T-helper 22 cell (primary cell): ENCODE results near the gene STX11.
"Not testable (repeated sequence)": the region's sequence is repeated elsewhere in the genome, so short reads cannot be mapped to it uniquely, and the experiment has no call there.

Experiments used
- DNase-seq: peaks from one replicate; pipeline ENCODE4 v3.0.0-alpha.2; 2020; ENCODE audit warnings: low read depth

STX11 gene

GRCh38 chr6:144149894-144150709 is at the start of gene STX11:
TSS of gene STX11 (plus strand) at chr6:144150517. CDS start at chr6:144186628, 36,111 bp downstream.
- DNase-seq = peak; percentile 61

GRCh38 chr6:144103026-144103563 is 47.2 kb upstream of the STX11 start:
- no peak for DNase-seq

- no peak for DNase-seq
Observed at GRCh38 chr6:144104488-144104887, 45.8 kb upstream of the STX11 start.

DNA sequence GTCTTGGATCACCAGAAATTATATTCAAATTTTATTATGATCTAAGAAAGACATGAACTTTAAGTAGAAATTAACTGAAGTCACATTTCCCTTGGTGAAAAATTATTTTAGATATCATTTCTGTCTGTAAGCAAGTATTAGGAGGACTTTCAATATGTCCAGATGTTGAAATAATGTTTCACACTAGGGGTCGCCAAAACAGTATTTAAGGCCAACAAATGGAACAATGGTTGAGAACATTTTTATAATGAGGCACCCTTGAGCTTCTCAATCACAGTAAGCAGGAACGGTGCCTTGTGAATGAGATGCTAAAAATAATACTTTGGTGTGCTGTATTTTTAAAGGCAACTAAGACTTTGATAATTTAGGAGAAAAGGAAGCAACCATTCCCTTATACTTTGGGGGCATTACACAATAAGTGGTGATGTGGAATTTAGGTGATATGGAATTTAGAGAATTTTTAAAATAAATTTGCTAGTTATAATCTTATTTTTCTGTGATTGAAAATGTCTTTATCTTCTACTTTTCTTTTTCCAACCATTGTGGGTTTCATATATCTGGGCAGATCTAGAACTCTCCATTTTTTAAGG is 45.3 kb upstream of the STX11 start:
- no peak for DNase-seq

GRCh38 chr6:144106206-144106605 is 44.1 kb upstream of the STX11 start:
- no peak for DNase-seq

- DNase-seq = no peak
Observed at GRCh38 chr6:144110210-144110609, 40.1 kb upstream of the STX11 start.

GRCh38 chr6:144113366-144113765 is 37.0 kb upstream of the STX11 start:
- no peak for DNase-seq

DNA sequence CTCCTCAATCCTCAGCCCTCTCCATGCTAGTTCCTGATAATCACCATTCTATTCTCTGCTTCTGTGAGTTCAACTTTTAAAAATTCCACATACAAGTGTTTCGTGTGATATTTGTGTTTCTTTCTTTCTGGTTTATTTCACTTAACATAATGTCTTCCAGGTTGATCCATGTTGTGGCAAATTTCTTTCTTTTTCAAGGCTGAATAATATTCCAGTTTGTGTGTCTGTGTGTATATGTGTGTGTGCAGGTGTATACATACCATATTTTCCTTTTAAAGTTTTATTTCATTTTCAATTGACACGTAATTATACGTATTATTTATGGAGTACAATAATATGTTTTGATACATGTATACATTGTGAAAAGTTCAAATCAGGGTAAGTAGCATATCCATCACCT is 35.1 kb upstream of the STX11 start:
- DNase-seq = no peak

DNA sequence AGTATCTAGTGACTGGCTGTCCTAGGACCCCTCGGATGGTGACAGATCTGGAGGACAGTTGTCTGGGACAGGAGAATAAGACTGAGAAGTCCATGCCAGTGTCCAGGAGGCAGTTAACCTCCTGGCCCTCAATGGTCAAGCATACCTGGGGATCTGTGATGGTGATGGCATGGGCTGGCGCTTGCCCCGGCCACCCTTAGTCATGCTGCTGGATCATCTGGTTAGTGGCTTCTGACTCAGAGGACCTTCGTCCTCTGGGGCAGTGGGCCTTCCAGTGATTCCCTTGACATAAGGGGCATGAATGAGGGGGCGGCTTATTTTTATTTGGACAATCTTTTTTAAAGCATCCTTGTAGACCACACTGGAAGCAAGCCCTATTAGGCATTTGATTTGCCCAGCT is 30.9 kb upstream of the STX11 start:
- no peak for DNase-seq

- DNase-seq = no peak
Observed at GRCh38 chr6:144122861-144123260, 27.5 kb upstream of the STX11 start.

DNA sequence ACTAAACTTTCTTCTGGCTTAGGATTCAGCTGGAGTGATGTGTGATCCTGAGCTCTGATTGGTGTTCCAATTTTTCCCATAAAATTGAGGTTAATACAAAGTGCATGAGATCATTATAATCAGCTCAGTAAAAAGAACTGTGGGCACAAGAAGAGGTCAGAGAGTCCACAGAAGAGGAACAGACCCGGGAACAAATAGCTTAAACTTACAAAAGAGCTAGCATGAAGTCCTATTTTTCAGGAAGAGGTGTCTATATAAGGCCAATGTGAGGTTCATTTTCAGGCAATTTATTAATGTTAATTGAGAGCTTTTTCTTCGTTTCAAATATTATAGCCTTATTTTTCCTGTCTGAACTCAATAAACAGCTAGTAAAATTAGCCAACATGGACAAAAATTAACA is 26.9 kb upstream of the STX11 start:
- DNase-seq = no peak

- no peak for DNase-seq
Observed at GRCh38 chr6:144123836-144124235, 26.5 kb upstream of the STX11 start.

- DNase-seq = no peak
Observed at GRCh38 chr6:144127097-144127496, 23.2 kb upstream of the STX11 start.

DNA sequence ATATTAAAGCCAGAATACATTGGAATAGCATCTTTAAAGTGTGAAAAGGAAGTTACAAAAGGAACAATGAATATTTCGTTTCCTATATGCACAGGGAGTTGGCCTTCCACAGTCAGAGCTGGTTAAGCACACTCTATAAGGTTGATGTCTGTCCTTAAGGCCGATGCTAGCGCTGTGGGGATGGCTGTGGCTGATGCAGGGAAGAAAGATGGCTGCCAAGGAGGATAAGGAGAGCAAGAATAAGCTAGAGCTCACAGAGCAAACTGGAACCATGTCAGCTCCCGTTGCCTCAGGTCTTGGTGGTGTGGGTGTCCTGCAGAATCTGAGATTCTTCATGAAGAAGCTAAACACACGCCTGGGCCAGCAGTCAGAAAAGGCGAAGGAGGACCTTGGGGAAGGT is 20.8 kb upstream of the STX11 start:
- no peak for DNase-seq

GRCh38 chr6:144131248-144131709 is 19.0 kb upstream of the STX11 start:
- no peak for DNase-seq

- not testable (repeated sequence) for DNase-seq
Observed at GRCh38 chr6:144132167-144132690, 18.1 kb upstream of the STX11 start.

- no peak for DNase-seq
Observed at GRCh38 chr6:144133225-144133821, 17.0 kb upstream of the STX11 start.

DNA sequence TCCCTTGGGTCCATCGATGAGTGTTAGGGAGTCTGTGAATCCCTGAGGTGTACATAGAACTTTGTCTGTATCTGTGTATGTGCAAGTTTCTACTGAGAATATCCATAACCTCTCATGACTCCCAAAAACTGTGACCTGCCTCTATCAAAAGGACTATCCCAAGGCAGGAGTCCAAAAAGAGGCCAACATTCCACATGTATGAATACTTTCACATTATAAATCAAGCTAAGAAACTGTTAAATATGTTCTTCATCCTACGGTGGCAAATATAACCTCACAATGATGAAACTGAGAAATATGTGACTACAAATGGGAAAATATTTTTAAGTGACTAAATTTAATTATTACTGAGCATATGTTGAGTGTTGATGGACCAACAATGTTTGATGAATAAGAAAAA is 16.1 kb upstream of the STX11 start:
- DNase-seq = no peak

GRCh38 chr6:144134737-144135136 is 15.6 kb upstream of the STX11 start:
- no peak for DNase-seq

DNA sequence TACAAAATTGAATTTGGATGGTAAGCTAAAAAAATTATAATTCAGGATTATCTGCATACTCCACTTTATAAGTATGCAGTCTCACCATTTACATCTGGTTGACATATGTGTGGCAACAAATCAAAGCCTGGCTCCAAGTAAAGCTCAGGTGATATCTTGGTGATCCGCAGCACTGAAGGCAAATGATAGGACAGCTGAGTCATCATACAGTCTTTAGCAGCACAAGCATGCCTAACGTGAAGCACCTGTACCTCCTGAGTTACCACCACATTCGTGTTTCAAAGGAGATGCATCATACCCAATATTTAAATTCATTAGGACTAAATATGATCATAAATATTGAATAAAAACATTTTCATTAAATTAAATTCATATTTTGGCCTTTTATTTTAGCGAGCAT is 11.8 kb upstream of the STX11 start:
- no peak for DNase-seq

DNA sequence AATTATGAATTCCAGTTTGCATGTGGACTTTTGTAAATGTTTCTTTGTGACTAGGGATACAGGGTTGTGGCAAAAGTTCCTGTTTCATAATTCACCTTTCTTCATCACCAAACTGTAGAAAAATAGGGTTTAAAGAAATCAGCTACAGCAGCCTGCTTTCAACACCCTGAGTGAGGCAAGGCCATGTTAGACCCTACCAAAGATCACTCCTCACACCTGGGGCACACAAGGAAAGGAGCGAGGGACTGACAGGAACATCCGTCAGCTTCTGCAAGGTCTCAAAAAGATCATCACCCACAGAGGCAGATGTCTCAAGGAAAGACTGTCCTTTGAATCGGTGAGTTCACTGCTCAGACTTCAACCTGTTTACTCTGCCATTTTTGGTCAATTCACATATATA is 10.5 kb upstream of the STX11 start:
- no peak for DNase-seq

GRCh38 chr6:144140867-144141266 is 9.4 kb upstream of the STX11 start:
- no peak for DNase-seq

DNA sequence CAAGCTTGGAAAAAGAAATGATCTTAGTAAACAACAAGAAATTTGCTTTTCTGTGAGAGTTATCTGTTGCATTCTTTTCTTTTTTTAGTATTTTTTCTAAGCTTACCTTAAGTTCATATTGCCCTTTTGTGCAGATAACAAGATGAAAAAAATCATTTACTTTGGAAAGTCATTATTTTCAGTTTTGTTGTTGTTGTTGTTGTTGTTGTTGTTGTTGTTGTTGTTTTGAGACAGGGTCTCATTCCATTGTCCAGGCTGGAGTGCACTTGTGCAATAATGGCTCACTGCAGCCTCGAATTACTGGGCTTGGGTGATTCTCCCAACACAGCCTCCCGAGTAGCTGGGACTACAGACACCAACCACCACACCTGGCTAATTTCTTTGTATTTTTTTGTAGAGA is 8.8 kb upstream of the STX11 start:
- no peak for DNase-seq
